HUES6 (cell line): ENCODE measurements around the gene MAT2B.

Experiments
- H3K27ac ChIP-seq: 2 replicates; pipeline ENCODE4 v1.7.0; 2013; ENCODE audit warnings: low read depth, mild to moderate bottlenecking, low read length, inconsistent platforms
- H3K27me3 ChIP-seq: 2 replicates; pipeline ENCODE4 v1.6.1; 2013; ENCODE audit warnings: low read length; ENCODE audit not compliant: control insufficient read depth, insufficient read depth
- H3K36me3 ChIP-seq: 2 replicates; pipeline ENCODE4 v1.6.1; 2013; ENCODE audit warnings: low read length; ENCODE audit not compliant: control insufficient read depth, insufficient read depth
- H3K4me1 ChIP-seq: 2 replicates; pipeline ENCODE4 v1.6.1; 2013; ENCODE audit warnings: low read length; ENCODE audit not compliant: control insufficient read depth, insufficient read depth
- H3K4me3 ChIP-seq: 2 replicates; pipeline ENCODE4 v1.5.1; 2013; ENCODE audit warnings: low read depth, low read length
- H3K9ac ChIP-seq: one replicate; pipeline ENCODE4 v1.6.1; 2013; ENCODE audit warnings: mild to moderate bottlenecking, low read length
- H3K9me3 ChIP-seq: 2 replicates; pipeline ENCODE4 v1.6.1; 2013; ENCODE audit warnings: low read depth, low read length; ENCODE audit not compliant: control insufficient read depth, insufficient read depth

Gene MAT2B

DNA sequence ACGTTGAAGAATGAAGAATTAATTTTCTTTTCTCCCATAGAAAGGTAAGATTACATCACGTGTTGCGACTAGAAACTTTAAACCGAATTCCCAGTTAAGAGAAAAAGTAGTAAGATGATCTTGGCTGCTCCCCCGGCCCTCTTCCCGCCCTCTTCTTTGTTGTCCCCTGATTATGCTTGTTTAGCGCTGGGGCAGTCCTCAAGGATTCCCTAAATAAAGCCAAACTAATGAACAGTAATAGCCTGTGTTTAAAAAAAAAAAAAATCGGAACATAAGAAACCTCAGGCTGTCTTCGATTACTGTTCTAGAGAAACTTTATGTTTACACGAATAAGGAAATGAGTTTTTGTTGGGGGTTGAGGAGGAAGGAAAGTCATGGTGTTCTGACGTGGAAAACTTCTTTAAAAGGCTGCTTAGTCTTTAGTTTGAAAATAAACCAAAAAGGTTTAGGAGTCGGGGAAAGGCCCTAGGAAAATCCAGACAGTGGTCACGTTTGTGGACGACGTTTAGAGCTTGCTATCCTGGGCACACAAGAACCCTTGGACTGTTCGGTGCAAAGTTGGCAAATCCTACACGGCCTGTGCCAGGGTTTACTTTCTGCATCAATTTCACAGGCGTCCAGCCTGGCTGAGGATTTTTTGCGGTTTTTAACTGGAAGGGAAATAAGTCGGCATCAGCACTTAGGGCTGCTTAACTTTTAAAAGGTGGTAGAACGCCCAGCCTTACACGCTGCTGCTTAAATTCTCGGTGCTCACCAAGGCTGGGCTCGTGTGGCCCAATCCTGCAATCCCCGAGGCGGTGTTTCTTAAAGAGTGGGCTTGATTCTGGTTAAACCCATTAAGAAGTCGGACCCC lies 1.1 kb upstream of the MAT2B start:
- H3K9ac ChIP-seq: peak overlapping the region; percentile 90
- H3K36me3 ChIP-seq: no peaks in the 10 kb centered on the region
- H3K9me3 ChIP-seq: no peaks in the 10 kb centered on the region
- H3K4me1 ChIP-seq: peaks cover 26% of the 10 kb centered on the region
- H3K27me3 ChIP-seq: no peaks in the 10 kb centered on the region
- peak overlapping the region; percentile 97 for H3K27ac ChIP-seq
- peak overlapping the region; percentile 92 for H3K4me3 ChIP-seq

DNA sequence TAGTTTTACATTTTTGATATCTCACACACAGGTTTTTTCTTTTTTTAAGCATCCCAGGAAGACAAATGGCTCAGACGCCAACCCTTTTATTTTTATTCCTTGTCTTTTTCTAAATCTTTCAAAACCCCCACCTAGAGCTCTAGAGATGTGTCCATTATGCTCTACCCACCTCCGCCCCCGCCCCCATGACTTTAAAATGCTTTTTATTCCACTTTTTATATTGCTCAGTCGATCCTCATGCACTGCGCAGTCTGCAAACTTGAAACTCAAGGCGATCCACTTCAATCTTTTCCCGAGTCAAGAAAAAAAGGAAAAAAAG lies 411 bp upstream of the MAT2B start:
- Histone ChIP-seq H3K27ac (peak overlapping the region; percentile 97), H3K4me3 (peak overlapping the region; percentile 92), H3K9me3 (no peaks in the 10 kb centered on the region), H3K27me3 (no peaks in the 10 kb centered on the region), H3K9ac (peak overlapping the region; percentile 90), H3K36me3 (no peaks in the 10 kb centered on the region), H3K4me1 (peaks cover 31% of the 10 kb centered on the region)

DNA sequence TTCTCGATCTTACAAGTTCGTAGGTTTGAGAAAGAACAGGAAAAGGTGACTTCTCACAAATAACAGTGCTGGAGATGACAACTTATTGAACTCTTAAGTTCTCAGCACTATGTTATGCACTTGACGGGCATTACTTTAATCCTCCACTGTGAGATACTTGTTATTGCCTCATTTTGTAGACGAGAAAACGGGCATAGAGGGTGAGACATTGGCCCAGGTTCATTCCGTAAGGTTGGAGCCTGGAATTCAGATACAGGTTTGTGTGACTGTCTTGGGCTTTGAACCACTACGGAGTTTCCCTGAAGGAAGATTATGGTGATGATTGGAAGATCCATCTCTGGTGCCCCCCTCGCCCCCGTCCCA lies 657 bp downstream of the MAT2B start:
- Histone ChIP-seq H3K4me1 (peaks cover 31% of the 10 kb centered on the region), H3K9ac (peak overlapping the region; percentile 90), H3K4me3 (peak overlapping the region; percentile 92), H3K27ac (peak overlapping the region; percentile 97), H3K9me3 (no peaks in the 10 kb centered on the region), H3K27me3 (no peaks in the 10 kb centered on the region), H3K36me3 (no peaks in the 10 kb centered on the region)

DNA sequence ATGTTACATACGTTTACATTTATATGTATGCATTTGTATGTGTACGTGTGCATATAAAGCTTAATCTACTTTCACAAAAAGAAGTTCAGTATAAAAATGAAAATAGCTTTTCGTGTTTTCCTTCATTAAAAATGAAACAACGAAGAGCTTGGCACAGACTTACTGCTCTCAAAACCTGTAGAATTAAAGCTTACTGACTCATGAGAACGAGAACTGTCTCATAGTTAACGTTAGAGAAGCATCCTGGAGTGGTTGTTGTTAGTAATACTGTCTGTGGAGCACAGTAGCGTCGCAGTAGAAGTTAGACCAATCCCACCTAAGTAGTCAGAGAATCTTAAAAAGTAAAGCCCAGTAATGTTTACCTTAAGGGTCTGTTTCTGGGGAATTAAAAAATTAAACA lies 1.3 kb downstream of the MAT2B start:
- no peaks in the 10 kb centered on the region for H3K9me3 ChIP-seq
- H3K27me3 ChIP-seq: no peaks in the 10 kb centered on the region
- H3K36me3 ChIP-seq: peaks cover 2% of the 10 kb centered on the region
- H3K9ac ChIP-seq: peak overlapping the region; percentile 90
- peaks cover 31% of the 10 kb centered on the region for H3K4me1 ChIP-seq
- H3K4me3 ChIP-seq: peak overlapping the region; percentile 92
- H3K27ac ChIP-seq: no peak overlapping the region

DNA sequence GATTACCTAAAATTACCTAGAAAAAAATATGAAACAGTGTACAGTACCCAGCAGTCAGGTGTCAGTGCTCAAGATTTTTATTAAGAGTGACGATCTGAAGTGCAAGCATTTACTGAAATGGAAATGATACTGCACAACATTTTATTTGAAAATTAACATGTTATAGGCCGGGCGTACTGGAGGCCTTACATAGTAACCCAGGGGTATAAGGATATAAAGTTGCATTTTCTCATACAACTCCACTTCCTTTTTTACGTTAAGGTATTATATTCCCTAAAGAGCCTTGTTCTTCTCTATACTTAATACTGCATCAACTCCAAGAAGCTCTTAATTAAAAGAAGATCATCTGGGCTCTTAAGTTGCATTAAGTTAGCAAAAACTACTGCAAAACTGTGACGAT lies 3.3 kb downstream of the MAT2B start:
- Histone ChIP-seq H3K27me3 (no peaks in the 10 kb centered on the region), H3K36me3 (peaks cover 22% of the 10 kb centered on the region), H3K27ac (peak overlapping the region; percentile 12; the same call in 1 of the 2 replicates), H3K9ac (no peak overlapping the region), H3K4me1 (peaks cover 21% of the 10 kb centered on the region), H3K9me3 (no peaks in the 10 kb centered on the region), H3K4me3 (peak overlapping the region; percentile 27)

DNA sequence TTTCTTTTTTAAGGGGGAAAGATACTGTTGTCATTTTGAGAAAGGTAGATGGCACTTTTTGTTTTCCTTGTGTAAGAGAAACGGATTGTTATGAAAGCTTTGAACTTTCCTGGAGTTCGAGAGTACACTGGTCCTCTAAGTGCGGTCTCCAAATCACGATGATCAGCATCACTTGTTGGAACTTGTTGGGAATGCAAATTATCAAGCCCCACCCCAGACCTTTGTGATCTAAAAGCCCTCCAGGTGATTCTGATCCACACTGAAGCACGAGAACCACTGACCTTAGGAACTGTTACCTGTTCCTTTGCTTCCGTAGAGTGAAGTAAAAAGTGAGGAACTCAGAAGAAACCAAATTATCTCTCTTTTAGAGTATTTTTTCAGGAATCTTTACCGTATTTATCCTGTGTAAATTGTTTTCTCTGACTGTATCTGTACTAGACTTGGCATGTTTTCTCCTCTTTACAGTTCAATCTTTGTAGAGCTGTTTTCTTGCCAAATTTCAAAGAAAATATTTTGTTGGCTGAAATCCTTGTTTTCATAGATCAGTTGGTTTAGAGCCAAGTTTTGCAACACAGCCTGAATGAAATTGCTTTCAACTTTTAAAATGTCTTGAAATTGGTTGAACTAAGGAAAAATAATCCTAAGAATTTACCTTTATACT lies 4.0 kb downstream of the MAT2B start:
- peaks cover 29% of the 10 kb centered on the region for H3K36me3 ChIP-seq
- H3K9me3 ChIP-seq: no peaks in the 10 kb centered on the region
- peaks cover 21% of the 10 kb centered on the region for H3K4me1 ChIP-seq
- no peak overlapping the region for H3K9ac ChIP-seq
- H3K27me3 ChIP-seq: no peaks in the 10 kb centered on the region
- H3K27ac ChIP-seq: peak overlapping the region; percentile 12; the same call in 1 of the 2 replicates
- H3K4me3 ChIP-seq: peak overlapping the region; percentile 27

DNA sequence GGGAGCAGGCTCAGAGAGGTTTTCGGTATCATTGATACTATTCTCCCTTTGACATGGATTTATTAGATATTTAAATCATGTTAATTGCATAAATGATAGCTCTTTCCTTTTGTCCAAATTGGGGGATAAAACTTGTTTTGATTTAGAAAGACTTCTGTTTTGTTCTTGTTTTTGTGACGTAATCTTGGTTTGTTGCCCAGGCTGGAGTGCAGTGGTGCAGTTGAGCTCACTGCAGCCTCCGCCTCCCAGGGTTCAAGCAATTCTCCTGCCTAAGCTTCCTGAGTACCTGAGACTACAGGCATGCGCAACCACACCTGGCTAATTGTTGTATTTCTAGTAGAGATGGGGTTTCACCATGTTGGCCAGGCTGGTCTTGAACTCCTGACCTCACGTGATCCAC lies 7.1 kb downstream of the MAT2B start:
- H3K36me3 ChIP-seq: peaks cover 59% of the 10 kb centered on the region
- H3K9me3 ChIP-seq: no peaks in the 10 kb centered on the region
- no peak overlapping the region for H3K9ac ChIP-seq
- H3K27me3 ChIP-seq: no peaks in the 10 kb centered on the region
- H3K4me3 ChIP-seq: no peak overlapping the region
- H3K27ac ChIP-seq: no peak overlapping the region
- peaks cover 19% of the 10 kb centered on the region for H3K4me1 ChIP-seq

DNA sequence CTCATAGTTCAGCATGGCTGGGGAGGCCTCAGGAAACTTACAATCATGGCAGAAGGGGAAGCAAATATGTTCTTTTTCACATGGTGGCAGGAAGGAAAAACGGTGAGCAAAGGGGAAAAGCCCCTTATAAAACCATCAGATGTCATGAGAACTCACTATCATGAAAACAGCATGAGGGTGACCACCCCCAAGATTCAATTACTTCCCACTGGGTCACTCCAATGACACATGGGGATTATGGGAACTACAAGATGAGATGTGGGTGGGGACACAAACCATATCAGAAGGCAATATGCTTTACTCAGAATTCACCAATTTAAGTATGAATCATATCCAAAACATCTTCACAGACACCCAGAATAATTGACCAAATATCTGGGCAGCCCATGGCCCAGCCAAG lies 19.7 kb downstream of the MAT2B start:
- Histone ChIP-seq H3K27me3 (no peaks in the 10 kb centered on the region), H3K4me3 (no peak overlapping the region), H3K27ac (no peak overlapping the region), H3K36me3 (peaks cover 19% of the 10 kb centered on the region), H3K9me3 (peaks cover 3% of the 10 kb centered on the region; the same call in 1 of the 2 replicates), H3K4me1 (no peaks in the 10 kb centered on the region), H3K9ac (no peak overlapping the region)

DNA sequence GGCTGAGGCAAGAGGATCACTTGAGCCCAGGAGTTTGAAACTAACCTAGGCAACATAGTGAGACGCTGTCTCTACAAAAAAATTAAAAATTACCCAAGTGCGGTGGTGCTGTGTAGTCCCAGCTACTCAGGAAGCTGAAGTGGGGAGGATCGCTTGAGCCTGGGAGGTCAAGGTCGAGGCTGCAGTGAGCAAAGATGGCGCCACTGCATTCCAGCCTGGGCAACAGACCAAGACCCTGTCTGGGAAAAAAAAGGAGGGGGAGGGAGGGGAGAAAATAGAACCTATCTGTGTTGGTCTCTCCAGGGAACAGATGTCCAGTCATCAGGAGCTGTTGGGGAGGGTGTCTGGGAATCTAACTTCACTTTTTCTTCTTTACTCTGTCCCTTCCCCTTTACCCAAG lies 24.3 kb downstream of the MAT2B start:
- H3K9me3 ChIP-seq: peaks cover 3% of the 10 kb centered on the region; the same call in 1 of the 2 replicates
- peaks cover 1% of the 10 kb centered on the region for H3K36me3 ChIP-seq
- H3K9ac ChIP-seq: no peak overlapping the region
- no peak overlapping the region for H3K4me3 ChIP-seq
- H3K27ac ChIP-seq: no peak overlapping the region
- H3K4me1 ChIP-seq: peaks cover 34% of the 10 kb centered on the region
- no peaks in the 10 kb centered on the region for H3K27me3 ChIP-seq

DNA sequence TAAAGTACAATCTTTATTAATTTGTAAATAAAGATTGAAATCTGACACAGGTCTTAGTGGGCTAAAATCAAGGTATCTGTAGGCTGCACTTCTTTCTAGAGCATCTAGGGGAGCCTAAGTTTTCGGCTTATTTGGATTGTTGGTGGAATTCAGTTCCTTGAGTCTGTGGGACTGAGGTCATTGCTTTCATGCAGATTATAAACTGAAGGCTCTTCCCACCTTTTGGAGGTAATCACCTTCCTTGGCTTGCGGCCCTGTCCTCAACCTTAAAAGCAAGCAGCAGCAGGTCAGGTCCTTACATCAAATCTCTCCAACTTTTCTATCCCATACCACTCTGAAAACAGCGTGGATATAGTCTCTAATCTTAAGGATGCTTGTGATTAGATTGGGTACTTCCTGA lies 25.9 kb downstream of the MAT2B start:
- Histone ChIP-seq H3K4me3 (no peak overlapping the region), H3K36me3 (no peaks in the 10 kb centered on the region), H3K27ac (no peak overlapping the region), H3K4me1 (peaks cover 45% of the 10 kb centered on the region), H3K9me3 (peaks cover 3% of the 10 kb centered on the region; the same call in 1 of the 2 replicates), H3K9ac (no peak overlapping the region), H3K27me3 (no peaks in the 10 kb centered on the region)
